NCI-H1694 treated with DMSO at 0.1 percent for 48 hours (cell line): ENCODE measurements around the gene DPP9.
A peak's percentile ranks its signal among the peaks of the same experiment; 100 is the strongest.
"Not testable (repeated sequence)": the region's sequence is repeated elsewhere in the genome, so short reads cannot be mapped to it uniquely, and the experiment has no call there.

Experiments
- DNase-seq: peaks from one replicate; lab custom pipeline; 2025; lab: John Stamatoyannopoulos, UW

The DPP9 gene

DNA sequence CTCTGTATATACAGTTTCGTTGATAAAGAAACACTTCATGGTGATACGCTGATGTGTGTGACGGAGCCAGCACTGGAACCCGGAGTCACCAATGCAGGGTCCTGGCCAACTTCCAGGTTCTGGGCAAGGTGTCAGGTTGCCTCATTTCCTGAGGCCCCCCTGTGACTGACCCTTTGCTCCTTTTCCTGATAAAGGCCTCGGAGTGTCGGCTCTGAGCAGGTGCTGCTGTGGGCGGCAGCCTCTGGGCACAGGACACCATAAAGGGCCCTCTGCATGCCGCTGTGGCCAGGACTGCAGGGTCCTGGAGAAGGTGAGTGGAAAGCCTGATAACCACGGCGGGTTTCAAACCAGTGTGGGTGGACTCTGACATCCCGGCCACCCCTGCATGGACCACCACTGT, 36.2 kb downstream of the DPP9 start:
- DNase-seq: no peak

DNA sequence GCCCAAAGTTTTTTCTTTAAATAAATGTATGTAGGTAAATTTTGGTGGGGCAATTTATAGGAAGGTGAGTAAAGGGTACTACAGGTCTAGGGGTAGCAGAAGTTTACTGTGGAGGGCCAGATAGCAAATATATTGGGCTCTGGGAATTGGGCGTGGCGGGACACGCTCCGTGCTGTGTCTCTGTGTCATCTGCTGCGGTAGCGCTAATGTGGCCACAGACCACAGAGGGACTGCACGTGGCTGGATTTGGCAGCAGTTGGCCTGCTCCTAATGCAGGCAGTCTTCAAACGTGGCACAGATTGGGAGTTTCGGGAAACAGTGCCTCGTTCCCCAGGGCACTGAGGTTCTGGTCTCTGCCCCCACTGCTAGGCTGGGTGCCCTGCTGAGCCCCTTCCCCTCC, 36.9 kb downstream of the DPP9 start:
- DNase-seq: no peak

DNA sequence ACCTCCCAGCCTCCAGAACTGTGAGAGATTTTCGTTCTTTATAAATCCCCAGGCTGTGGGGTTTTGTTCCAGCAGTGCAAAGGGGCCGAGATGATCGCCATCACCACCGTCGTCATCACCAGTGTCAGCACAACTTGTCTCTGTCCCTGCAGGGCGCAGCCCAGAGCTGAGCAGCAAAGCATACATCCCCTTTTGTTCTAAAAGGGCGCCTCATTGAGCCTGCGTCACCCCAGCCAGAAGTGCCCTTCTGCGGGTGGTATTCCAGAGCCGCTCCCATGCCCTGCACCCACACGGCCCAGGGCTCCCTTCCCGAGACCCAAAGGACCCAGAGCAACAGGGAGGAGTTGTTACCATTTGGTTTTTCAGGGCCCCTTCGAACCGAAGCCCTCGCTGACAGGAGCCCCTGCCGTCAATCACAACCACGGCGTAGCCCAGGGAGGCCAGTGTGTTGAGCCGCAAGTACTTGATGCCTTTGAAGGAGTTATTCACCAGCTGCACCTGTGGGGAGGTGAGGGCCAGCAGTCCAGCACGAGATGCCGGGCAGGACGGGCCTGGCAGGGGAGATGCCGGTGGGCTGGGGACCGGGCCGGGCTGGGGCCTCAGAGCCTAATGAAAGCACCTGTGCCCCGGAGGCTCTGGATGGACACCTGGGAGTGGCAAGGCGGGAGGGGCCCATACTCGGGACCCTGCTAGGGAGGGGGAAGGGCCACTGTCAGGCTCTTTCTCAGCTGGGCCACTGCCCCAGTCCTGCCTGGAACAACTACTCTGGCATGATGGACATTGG, 39.1 kb downstream of the DPP9 start:
- DNase-seq: no peak

DNA sequence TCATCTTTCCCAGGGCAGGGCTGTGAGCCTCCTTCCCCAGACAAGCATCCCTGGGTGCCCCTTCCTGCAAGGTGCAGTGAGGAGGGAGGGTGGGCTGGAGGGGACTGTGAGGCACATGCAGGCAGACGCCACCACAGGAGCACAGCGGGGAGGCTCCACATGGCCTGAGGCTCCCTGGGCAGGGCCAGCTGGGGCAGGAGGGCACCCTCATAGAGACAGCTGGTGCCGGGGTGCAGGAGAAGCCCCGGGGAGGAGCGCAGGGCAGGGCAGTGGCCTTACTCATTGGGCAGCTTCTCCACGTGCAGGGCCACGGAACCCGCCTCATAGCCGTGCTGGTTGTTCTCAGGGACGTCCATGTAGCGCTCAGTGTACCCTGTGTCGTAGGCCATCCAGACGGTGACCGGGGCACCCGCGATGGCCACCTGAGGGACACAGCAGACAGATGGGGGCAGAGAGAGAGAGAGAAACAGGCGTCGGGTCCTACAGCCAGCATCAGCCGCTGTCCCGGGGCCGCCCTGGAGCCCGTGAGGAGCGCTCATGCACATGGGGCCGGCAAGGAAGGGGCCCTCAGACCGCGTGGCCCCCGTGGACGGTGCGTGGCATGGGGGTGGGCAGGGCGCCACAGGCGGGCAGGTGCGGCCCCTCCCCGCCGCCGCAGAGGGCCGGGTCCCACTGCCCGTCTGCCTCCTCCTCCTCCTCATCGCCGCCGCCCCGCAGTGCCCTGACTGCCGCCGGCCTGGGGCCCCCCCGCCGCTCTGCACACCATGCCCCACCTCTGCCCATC, 41.0 kb downstream of the DPP9 start:
- no peak for DNase-seq

DNA sequence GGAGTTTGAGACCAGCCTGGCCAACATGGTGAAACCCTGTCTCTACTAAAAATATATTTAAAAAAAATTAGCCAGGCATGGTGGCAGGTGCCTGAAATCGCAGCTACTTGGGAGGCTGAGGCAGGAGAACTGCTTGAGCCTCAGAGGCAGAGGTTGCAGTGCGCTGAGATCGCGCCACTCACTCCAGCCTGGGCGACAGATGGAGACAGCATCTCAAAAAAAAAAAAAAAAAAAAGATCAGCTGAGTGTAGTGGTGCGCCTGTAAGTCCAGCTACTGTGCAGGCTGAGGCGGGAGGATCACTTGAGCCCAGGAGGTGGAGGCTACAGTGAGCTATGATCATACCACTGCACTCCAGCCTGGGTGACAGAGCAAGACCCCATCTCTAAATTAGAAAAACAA, 43.6 kb downstream of the DPP9 start:
- DNase-seq: not testable (repeated sequence)

DNA sequence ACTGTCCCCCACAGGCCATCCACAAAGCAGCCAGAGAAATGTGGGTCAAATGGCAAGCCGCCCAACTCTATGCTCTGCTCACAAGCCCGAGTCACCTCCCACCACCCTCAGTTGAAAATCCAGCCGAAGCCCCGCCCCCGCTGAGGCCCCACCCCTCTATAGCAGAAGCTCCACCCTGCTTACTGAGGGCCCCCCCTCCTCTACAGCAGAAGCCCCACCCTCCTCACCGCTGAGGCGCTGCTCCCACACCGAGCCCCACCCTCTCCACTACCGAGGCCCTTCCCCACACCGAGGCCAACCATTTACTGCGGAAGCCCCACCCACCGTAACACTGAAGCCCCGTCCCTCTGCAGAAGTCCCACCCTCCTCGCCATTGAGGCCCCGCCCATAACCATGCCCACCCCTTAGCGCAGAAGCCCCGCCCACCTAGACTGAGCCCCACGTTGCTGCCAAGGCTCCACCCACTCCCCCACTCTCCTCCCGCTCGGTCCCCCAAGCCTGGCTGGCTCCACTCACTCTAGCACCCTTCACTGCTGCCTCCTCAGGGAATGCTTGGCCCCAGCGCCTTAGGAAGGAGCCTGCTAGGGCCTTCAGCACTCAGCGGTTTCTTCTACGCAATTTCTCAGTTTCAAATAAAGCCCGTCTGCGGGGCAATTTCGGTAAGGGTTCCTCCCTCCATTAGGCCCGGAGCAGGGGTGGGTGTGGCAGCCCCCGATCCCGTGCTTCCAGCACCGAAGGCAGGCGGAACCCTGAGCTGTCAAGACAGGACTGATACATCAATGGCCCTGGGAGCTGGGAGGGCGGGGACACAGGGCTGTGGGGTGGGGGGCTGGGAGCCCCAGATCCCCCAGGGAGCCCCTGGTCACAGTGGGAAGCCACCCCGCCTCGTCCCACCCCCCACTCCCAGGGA, 44.5 kb downstream of the DPP9 start:
- no peak for DNase-seq

DNA sequence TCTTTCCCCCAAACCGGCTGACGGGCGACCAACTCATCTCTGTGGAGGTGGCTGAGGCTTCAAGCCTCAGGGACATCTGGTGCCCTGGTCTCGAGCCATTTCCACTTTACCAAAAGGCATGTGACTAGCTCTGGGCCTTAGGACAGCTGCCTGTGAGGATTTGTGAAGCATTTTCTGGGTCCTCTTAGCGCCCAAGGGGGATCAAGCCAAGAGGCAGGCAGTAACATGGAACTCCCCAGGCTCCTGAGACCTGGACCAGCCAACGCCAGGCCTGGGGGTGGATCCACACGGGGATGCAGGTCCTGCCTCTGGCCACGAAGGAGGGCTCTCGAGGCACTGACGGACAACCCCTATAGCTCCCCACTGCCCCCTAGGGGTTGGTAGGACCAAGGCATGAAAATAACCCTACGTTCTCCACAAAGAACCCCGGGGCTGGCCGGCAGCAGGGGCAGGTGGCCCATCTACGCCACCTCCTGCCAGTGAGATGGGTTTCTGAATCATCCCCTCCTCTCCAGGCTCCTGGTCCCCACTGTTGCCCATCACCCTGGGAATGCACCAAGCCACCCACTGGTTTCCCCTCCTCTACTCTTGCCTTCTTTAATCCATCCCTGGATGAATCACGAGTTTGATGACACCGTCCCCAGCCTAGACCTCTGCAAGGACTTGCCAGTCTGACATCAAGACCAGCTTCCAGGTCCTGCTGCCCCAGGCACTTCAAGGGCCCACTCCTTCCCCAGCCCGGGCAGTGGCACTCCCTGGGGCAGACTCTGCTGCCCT, 46.5 kb downstream of the DPP9 start:
- peak; percentile 45 for DNase-seq

DNA sequence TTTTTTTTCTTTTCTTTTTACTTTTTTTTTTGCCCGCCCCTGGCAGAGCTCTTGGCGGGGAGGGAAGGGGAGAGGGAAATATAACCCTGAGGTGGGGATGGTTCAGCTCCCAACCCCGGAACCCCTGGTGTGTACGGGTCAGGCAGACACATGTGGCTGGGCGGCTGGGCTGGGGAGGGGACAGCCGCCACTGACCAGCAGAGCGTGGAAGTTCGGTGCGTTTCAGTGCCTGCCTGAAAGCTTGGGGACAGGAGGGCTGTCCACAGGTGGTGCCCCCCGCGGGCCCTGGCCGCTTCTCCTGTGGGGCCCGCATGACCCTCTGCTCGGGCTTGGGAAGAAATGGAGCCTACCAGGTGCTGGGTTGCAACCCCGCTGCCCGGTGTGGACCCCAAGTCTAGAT, 48.3 kb downstream of the DPP9 start:
- DNase-seq: no peak

DNA sequence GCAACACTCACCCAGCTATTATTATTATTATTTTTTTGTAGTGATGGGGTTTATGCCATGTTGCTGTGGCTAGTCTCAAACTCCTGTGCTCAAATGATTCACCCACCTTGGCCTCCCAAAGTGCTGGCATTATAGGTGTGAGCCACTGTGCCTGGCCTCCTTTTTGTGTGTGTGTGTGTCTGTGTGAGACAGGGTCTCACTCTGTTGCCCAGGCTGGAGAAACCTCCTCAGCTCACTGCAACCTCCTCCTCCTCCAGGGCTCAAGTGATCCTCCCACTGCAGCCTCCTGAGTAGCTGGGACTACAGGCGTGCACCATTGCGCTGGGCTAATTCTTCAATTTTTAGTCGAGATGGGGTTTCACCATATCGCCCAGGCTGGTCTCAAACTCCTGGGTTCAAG, 49.9 kb downstream of the DPP9 start:
- DNase-seq: no peak

DNA sequence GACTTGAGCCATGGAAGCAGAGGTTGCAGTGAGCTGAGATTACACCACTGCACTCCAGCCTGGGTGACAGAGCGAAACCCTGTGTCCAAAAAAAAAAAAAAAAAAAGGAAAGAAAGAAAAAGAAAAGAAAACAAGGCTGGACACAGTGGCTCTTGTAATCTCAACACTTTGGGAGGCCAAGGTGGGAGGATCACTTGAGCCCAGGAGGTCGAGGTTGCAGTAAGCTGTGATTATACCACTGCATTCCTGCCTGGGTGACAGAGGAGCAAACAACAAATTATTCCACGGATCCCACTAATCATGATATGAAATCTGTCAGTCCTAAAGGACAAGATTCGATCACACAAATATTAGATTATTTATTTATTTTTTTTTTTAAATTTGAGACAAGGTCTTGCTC, 50.4 kb downstream of the DPP9 start:
- DNase-seq: no peak

DNA sequence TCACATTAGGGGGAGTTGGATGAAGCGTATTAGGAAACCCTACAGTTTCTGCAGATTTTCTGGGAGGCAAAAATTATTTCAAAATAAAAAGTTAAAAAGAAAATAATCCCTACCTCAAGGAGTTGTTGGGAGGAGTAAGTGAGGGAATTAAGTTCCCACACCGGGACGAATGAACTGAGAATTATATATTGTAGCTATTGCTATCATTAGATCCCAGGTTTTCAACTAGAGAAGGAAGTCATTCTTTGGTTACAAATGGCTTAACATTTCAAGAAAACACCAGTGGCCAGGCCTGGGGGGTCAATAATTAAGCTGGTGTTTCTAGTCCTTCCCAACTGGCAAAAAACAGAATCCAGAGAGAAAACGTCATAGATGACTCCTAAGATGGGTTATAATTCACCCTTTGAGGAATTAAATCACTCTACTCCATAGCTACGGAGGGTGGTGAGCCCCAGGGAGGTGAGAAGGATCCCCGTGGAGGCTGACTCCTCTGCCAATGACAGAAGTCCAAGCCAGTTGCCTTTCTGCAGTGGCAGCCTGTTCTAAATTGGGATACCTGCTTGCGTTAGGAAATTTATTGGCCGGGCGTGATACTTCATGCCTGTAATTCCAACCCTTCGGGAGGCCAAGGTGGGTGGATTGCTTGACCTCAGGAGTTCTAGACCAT, 52.3 kb downstream of the DPP9 start:
- DNase-seq: no peak

DNA sequence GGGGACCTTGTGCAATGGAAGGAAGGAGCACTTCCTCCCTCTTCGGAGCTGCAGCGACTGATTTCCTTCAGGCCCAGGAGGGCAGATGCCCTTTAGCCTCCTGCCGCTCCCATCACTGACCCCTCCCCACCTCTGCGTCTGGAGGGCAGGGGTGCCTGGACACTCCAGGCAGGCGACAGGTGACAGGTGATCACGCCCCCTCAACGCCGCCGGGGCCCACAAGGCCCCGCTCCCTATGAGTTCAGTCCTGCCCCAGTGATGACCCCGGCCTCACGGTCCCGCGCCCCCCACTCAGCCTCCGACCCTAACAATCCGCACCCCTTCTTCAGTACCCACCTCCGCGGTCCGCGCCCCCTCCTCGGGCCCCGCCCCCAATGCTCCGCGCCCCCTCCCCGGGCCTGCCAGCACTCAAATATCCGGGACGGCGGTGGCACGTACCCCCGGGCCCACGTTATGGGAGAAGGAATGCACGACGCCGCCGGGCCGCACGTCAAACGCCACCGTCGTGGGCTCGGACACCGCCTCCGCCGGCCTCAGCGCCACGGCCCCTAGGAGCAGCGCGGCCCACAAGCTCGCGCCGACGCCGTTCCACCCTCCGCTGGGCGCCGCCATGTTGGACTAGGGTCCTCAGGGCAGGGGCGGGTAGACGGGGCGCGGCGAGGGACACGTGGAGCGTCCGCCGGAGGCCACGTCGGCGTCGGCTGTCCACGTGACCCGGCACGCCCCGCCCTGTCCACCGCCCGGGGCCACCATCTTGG, 53.7 kb downstream of the DPP9 start, which contains the start of gene MYDGF:
Gene MYDGF (minus strand): TSS at position 620 of the 758 bp plus-strand sequence. CDS start 8 bp downstream, at position 612.
- DNase-seq: peak; percentile 42

DNA sequence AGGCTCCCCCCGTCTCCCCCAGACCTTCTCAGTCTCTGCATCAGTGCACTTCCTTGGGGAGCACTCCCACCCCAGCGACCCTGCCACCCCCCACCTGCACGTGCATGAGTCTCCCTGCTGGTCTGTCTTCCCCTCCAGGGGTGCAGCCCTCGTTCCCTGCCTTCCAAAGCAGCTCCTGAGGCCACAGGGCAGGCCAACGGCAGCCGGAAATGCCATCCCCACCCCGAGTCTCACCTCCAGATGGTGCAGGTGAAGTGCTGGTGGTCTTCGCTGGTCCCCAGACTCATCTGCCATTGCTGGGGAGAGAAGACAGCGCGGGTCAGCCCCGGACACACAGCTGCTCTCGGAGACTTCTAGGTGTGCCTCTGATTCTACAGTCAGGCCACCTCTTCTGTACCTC, 59.0 kb downstream of the DPP9 start:
- no peak for DNase-seq

DNA sequence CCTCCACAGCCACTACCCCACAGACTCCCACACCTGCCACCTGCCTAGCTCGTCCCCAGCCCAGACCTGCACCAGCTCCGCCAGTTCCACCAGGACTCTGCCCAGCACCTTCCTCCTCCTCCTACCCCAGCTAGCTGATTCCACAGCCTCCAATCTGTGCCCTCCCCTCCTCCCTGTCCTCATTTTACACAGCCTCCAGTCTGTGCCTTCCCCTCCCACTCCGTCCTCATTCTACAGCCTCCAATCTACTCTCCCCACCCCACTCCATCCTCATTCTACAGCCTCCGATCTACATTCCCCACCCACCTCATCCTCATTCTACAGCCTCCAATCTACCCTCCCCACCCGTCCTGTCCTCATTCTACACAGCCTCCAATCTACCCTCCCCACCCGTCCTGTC, 60.8 kb downstream of the DPP9 start:
- no peak for DNase-seq

DNA sequence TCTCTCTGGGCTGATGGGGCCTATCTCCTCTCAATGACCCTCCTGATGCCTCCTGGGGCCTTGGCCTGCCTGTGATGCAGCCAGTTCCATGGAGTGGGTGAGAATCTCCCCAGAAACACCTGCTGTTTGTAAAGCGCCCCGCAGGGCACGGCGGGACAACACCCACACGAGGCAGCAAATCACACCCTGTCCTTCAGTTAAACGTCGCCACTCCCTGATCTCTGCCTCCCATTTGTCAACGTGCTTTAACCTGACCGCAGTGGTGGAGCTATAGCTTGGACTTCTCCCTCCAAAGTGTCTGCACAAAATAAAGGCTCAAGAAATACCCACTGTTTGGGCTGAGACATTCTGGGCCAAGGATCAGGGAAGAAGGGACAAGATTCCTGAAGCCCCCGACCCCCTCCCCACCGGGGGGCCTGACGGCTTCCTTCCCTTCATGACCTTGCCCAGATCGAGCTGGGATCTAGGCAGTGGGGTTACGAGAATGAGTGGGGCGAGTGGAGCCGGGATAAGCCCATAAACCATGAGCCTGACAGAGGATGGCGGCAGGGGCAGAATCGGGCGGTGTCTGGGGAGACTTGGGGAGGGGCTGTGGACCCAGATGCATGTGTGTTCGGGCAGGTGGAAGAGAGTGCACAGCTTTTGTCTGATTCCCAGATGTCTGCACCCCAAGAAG, 61.5 kb downstream of the DPP9 start:
- DNase-seq: no peak

DNA sequence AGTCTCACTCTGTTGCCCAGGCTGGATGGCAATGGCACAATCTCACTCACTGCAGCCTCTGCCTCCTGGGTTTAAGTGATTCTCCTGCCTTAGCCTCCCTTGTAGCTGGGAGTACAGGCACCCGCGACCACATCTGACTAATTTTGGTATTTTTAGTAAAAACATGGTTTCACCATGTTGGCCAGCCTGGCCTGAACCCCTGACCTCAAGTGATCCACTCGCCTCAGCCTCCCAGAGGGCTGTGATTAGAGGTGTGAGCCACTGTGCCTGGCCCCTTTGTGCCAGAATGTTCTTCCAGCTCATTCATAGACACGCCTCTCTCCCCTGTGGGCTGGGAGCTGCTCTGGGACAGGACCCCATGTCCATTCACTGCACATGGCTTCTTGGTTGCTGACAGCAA, 62.6 kb downstream of the DPP9 start:
- no peak for DNase-seq

DNA sequence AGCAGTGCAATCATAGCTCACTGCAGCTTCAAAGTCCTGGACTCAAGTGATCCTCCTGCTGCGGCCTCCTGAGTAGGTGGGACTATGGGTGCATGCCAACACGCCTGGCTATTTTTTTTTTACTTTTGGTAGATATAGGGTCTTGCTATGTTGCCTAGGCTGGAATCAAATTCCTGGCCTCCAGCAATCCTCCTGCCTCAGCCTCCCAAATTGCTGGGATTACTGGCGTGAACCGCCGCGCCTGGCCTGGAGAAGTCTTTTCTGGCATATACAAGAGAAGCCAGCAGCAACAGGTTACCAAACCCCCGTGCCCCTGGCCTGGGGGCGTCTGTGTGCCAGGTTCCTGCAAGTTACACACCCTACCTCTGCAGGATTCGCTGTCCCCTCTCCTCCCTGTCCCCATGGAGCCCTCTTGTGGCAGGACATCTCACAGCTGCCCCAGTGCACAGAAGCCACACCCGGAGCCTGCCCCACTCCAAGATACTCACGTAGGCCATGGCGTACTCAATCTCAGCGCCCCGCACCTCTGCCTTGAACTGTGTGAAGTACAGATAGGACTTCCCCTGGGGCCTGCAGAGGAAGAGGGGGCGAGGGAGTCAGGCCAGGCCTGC, 63.4 kb downstream of the DPP9 start:
- DNase-seq: no peak

DNA sequence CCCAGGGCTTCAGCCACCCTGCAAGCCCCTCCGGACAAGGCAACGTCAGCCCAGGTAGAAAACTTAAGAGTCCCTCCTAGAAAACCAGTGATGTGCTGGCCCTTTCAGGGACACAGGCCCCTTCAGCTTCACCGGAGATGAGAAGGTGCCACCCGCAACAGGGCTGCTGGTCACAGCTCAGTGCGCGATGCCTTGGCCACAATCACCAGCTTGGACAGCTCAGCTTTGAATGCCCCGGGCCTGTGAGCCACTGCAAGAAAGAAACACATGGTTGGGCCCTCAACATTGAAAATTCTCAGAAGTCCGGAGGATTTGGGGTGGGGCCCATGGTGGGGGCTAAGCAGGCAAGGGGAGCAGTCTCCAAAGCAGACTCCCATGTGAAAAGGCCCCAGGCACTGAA, 65.8 kb downstream of the DPP9 start:
- DNase-seq: no peak

DNA sequence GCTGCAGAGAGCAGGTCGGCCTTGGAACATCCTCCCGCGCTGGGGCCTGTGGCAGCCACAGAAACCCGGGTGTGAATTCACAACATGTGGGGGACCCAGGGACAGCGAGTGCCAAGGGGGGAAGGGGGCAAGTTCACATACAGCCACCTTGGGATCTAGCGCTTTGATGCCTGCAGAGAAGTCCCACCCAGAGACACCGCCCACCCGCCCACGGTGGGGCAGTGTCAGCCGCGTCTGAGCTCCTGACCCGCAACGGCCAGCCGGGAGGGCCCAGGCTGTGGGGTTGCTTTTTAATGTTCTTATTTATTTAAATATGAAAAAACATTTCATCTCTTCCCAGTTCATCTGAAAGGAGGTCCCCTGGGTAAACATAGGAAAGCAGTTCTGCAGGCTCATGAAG, 66.4 kb downstream of the DPP9 start:
- DNase-seq: no peak
